HL-60 (cell line): ENCODE results near the gene GALK2.

ENCODE experiments used
- CTCF ChIP-seq: IDR thresholded peaks from one replicate; pipeline ENCODE4 v1.5.1; 2011; ENCODE audit warnings: low read length, control low read depth, inconsistent platforms; ENCODE audit not compliant: insufficient read depth
- GABPA ChIP-seq: IDR thresholded peaks from 2 replicates; pipeline ENCODE4 v1.6.1; 2012; ENCODE audit warnings: low read depth
- POLR2AphosphoS5 ChIP-seq: IDR thresholded peaks from 2 replicates; pipeline ENCODE4 v1.6.1; 2012; ENCODE audit warnings: low read depth

- TF ChIP-seq POLR2AphosphoS5 (no peak), CTCF (no peak), GABPA (no peak)
Measured at GRCh38 chr15:49227602-49228001, 57.6 kb downstream of the GALK2 start.
